Mesenchymal stem cell (in vitro differentiated cells and primary cell): ENCODE data around the gene UBE2E2.

Source experiments
- DNase-seq: peaks from one replicate; pipeline ENCODE4 v3.0.0-alpha.2; 2013
- H2AFZ ChIP-seq: one replicate; pipeline ENCODE4 v1.6.1; 2013; ENCODE audit warnings: low read depth, mild to moderate bottlenecking, control low read depth, inconsistent platforms, low read length, moderate library complexity
- H2AK5ac ChIP-seq: 2 replicates; pipeline ENCODE4 v1.6.1; 2013; ENCODE audit warnings: low read length, moderate library complexity, mild to moderate bottlenecking, inconsistent platforms; ENCODE audit not compliant: severe bottlenecking
- H2BK120ac ChIP-seq: one replicate; pipeline ENCODE4 v1.6.1; 2013; ENCODE audit warnings: low read depth, mild to moderate bottlenecking, inconsistent platforms, low read length, moderate library complexity
- H2BK12ac ChIP-seq, 2 experiments: one replicate each; pipeline ENCODE4 v1.6.1; 2013; ENCODE audit warnings: inconsistent platforms in 2 of 2, low read length in 2 of 2, mild to moderate bottlenecking in 2 of 2, moderate library complexity in 2 of 2, control low read depth in 1 of 2
- H2BK15ac ChIP-seq: one replicate; pipeline ENCODE4 v1.6.1; 2013; ENCODE audit warnings: mild to moderate bottlenecking, low read depth, inconsistent platforms; ENCODE audit not compliant: poor library complexity, severe bottlenecking
- H2BK5ac ChIP-seq: 2 replicates; pipeline ENCODE4 v1.6.1; 2013; ENCODE audit warnings: low read depth, mild to moderate bottlenecking, low read length, control low read depth, inconsistent platforms; ENCODE audit not compliant: poor library complexity, severe bottlenecking
- H3K14ac ChIP-seq, 2 experiments: one replicate each; pipeline ENCODE4 v1.6.1; 2013; ENCODE audit warnings: inconsistent platforms in 2 of 2, low read length in 2 of 2, control low read depth in 1 of 2, mild to moderate bottlenecking in 1 of 2, moderate library complexity in 1 of 2
- H3K18ac ChIP-seq, 2 experiments: one replicate each; pipeline ENCODE4 v1.6.1; 2013; ENCODE audit warnings: inconsistent platforms in 2 of 2, low read length in 2 of 2, control low read depth in 1 of 2, low read depth in 1 of 2, mild to moderate bottlenecking in 1 of 2
- H3K23ac ChIP-seq, 2 experiments: one replicate each; pipeline ENCODE4 v1.6.1; 2013; ENCODE audit warnings: inconsistent platforms in 2 of 2, low read length in 2 of 2, mild to moderate bottlenecking in 2 of 2, moderate library complexity in 2 of 2, control low read depth in 1 of 2
- H3K27ac ChIP-seq: 2 replicates; pipeline ENCODE4 v1.5.1; 2013; ENCODE audit warnings: mild to moderate bottlenecking, moderate library complexity, low read length, control low read depth, inconsistent platforms; ENCODE audit not compliant: poor library complexity, severe bottlenecking
- H3K27me3 ChIP-seq, 2 experiments: 2 replicates each; pipeline versions ENCODE4 v1.6.1 to v1.7.0; 2013; ENCODE audit warnings: low read length in 2 of 2, mild to moderate bottlenecking in 2 of 2, moderate library complexity in 2 of 2, control low read depth in 1 of 2, inconsistent platforms in 1 of 2; ENCODE audit not compliant: control insufficient read depth in 1 of 2, insufficient read depth in 1 of 2
- H3K36me3 ChIP-seq, 2 experiments: 2 replicates each; pipeline versions ENCODE4 v1.6.1 to v1.7.0; 2013; ENCODE audit warnings: low read length in 2 of 2, control low read depth in 1 of 2, inconsistent platforms in 1 of 2, low read depth in 1 of 2, mild to moderate bottlenecking in 1 of 2; ENCODE audit not compliant: insufficient read depth in 2 of 2, control insufficient read depth in 1 of 2
- H3K4ac ChIP-seq, 2 experiments: one replicate each; pipeline ENCODE4 v1.6.1; 2013; ENCODE audit warnings: inconsistent platforms in 2 of 2, low read length in 2 of 2, mild to moderate bottlenecking in 2 of 2, moderate library complexity in 2 of 2, control low read depth in 1 of 2, low read depth in 1 of 2
- H3K4me1 ChIP-seq: 2 replicates; pipeline ENCODE4 v1.6.1; 2013; ENCODE audit warnings: low read depth, low read length, control low read depth; ENCODE audit not compliant: control insufficient read depth, insufficient read depth
- H3K4me2 ChIP-seq: 2 replicates; pipeline ENCODE4 v1.6.1; 2013; ENCODE audit warnings: low read length, mild to moderate bottlenecking, inconsistent platforms; ENCODE audit not compliant: poor library complexity, severe bottlenecking
- H3K4me3 ChIP-seq, 2 experiments: 2 replicates each; pipeline versions ENCODE4 v1.5.1 to v1.7.0; 2013; ENCODE audit warnings: low read length in 2 of 2, mild to moderate bottlenecking in 2 of 2, control low read depth in 1 of 2, low read depth in 1 of 2; ENCODE audit not compliant: insufficient read depth in 1 of 2
- H3K79me1 ChIP-seq: replicated peaks from 2 replicates; pipeline ENCODE4 v1.6.1; 2013; ENCODE audit warnings: mild to moderate bottlenecking, control low read depth, low read length, inconsistent platforms; ENCODE audit not compliant: poor library complexity, severe bottlenecking
- H3K9ac ChIP-seq: 2 replicates; pipeline ENCODE4 v1.7.0; 2013; ENCODE audit warnings: mild to moderate bottlenecking, low read length, moderate library complexity
- H3K9me3 ChIP-seq: 2 replicates; pipeline ENCODE4 v1.7.0; 2013; ENCODE audit warnings: mild to moderate bottlenecking, low read length; ENCODE audit not compliant: control insufficient read depth
- H4K8ac ChIP-seq: one replicate; pipeline ENCODE4 v1.6.1; 2013; ENCODE audit warnings: inconsistent platforms, mild to moderate bottlenecking, low read length, moderate library complexity
- H4K91ac ChIP-seq: one replicate; pipeline ENCODE4 v1.6.1; 2013; ENCODE audit warnings: mild to moderate bottlenecking, low read length, inconsistent platforms
- WGBS: methylation state at CpG from one replicate; pipeline ENCODE4 v1.1.7; 2013; ENCODE audit warnings: mixed read lengths; 5-methylcytosine and 5-hydroxymethylcytosine counted together

Gene UBE2E2

GRCh38 chr3:23435904-23436303 is 232.8 kb downstream of the UBE2E2 start:
- no peak overlapping the region for H4K91ac ChIP-seq
- H3K9me3 ChIP-seq, result no peaks in the 10 kb centered on the region
- WGBS, result 97% methylated on average over 9 of the region's 9 CpGs
- H2BK5ac ChIP-seq, result no peak overlapping the region
- peaks cover 26% of the 10 kb centered on the region for H3K79me1 ChIP-seq
- H3K4me2 ChIP-seq, result no peak overlapping the region
- no peak overlapping the region for H3K23ac ChIP-seq
- H3K27me3 ChIP-seq, result no peaks in the 10 kb centered on the region
- H2AFZ ChIP-seq, result no peak overlapping the region
- H3K4me1 ChIP-seq, result peaks cover 2% of the 10 kb centered on the region
- H3K36me3 ChIP-seq, result no peaks in the 10 kb centered on the region
- no peak overlapping the region for H3K27ac ChIP-seq
- H2AK5ac ChIP-seq, result no peak overlapping the region
- no peak overlapping the region for H3K18ac ChIP-seq
- H3K4ac ChIP-seq, result no peak overlapping the region
- H2BK15ac ChIP-seq, result no peak overlapping the region
- H3K9ac ChIP-seq, result no peak overlapping the region
- no peak overlapping the region for H2BK120ac ChIP-seq
- peak overlapping the region in 1 of 2 experiments; percentile 39 for H2BK12ac ChIP-seq
- no peak overlapping the region for H3K14ac ChIP-seq
- DNase-seq, result no peak
- no peak overlapping the region for H4K8ac ChIP-seq
- H3K4me3 ChIP-seq, result no peak overlapping the region

GRCh38 chr3:23437484-23438145 is 234.5 kb downstream of the UBE2E2 start:
- peaks cover 27% of the 10 kb centered on the region for H3K79me1 ChIP-seq
- H3K27me3 ChIP-seq, result no peaks in the 10 kb centered on the region
- no peak overlapping the region for H2BK5ac ChIP-seq
- no peak overlapping the region for H2BK12ac ChIP-seq
- H3K9ac ChIP-seq, result no peak overlapping the region
- H3K23ac ChIP-seq, result no peak overlapping the region
- H2BK120ac ChIP-seq, result no peak overlapping the region
- H3K9me3 ChIP-seq, result no peaks in the 10 kb centered on the region
- no peak overlapping the region for H4K8ac ChIP-seq
- no peak overlapping the region for H3K27ac ChIP-seq
- peaks cover 2% of the 10 kb centered on the region for H3K4me1 ChIP-seq
- H3K4ac ChIP-seq, result no peak overlapping the region
- no peak for DNase-seq
- H3K36me3 ChIP-seq, result no peaks in the 10 kb centered on the region
- no peak overlapping the region for H3K4me2 ChIP-seq
- H3K14ac ChIP-seq, result no peak overlapping the region
- H2AK5ac ChIP-seq, result no peak overlapping the region
- WGBS, result 88% methylated on average over 7 of the region's 7 CpGs
- no peak overlapping the region for H4K91ac ChIP-seq
- no peak overlapping the region for H3K4me3 ChIP-seq
- no peak overlapping the region for H2BK15ac ChIP-seq
- no peak overlapping the region for H2AFZ ChIP-seq
- H3K18ac ChIP-seq, result no peak overlapping the region

GRCh38 chr3:23438657-23439056 is 235.5 kb downstream of the UBE2E2 start:
- H2AFZ ChIP-seq, result no peak overlapping the region
- H3K79me1 ChIP-seq, result peaks cover 27% of the 10 kb centered on the region
- H3K36me3 ChIP-seq, result no peaks in the 10 kb centered on the region
- peaks cover 4% of the 10 kb centered on the region for H3K4me1 ChIP-seq
- H3K4me2 ChIP-seq, result no peak overlapping the region
- H2BK12ac ChIP-seq, result no peak overlapping the region
- no peak overlapping the region for H3K4ac ChIP-seq
- H3K14ac ChIP-seq, result no peak overlapping the region
- H2BK15ac ChIP-seq, result no peak overlapping the region
- H2AK5ac ChIP-seq, result no peak overlapping the region
- DNase-seq, result no peak
- H3K23ac ChIP-seq, result no peak overlapping the region
- H4K91ac ChIP-seq, result no peak overlapping the region
- no peak overlapping the region for H3K18ac ChIP-seq
- H3K9ac ChIP-seq, result no peak overlapping the region
- no peaks in the 10 kb centered on the region for H3K27me3 ChIP-seq
- H4K8ac ChIP-seq, result no peak overlapping the region
- H3K4me3 ChIP-seq, result no peak overlapping the region
- no peak overlapping the region for H2BK5ac ChIP-seq
- no peaks in the 10 kb centered on the region for H3K9me3 ChIP-seq
- no peak overlapping the region for H3K27ac ChIP-seq
- no peak overlapping the region for H2BK120ac ChIP-seq

GRCh38 chr3:23439080-23439479 is 236.0 kb downstream of the UBE2E2 start:
- H3K14ac ChIP-seq, result no peak overlapping the region
- no peak overlapping the region for H3K23ac ChIP-seq
- H3K27me3 ChIP-seq, result no peaks in the 10 kb centered on the region
- 84% methylated on average over 2 of the region's 2 CpGs for WGBS
- no peak overlapping the region for H2AK5ac ChIP-seq
- no peak overlapping the region for H3K4me3 ChIP-seq
- H3K36me3 ChIP-seq, result no peaks in the 10 kb centered on the region
- H3K9ac ChIP-seq, result no peak overlapping the region
- H2AFZ ChIP-seq, result no peak overlapping the region
- H2BK15ac ChIP-seq, result no peak overlapping the region
- H4K8ac ChIP-seq, result no peak overlapping the region
- H2BK120ac ChIP-seq, result no peak overlapping the region
- H3K4ac ChIP-seq, result no peak overlapping the region
- peaks cover 29% of the 10 kb centered on the region for H3K79me1 ChIP-seq
- H2BK5ac ChIP-seq, result no peak overlapping the region
- H3K4me2 ChIP-seq, result no peak overlapping the region
- no peak overlapping the region for H3K27ac ChIP-seq
- no peak overlapping the region for H3K18ac ChIP-seq
- H4K91ac ChIP-seq, result no peak overlapping the region
- no peaks in the 10 kb centered on the region for H3K9me3 ChIP-seq
- peaks cover 4% of the 10 kb centered on the region for H3K4me1 ChIP-seq
- H2BK12ac ChIP-seq, result no peak overlapping the region
- DNase-seq, result no peak
